Measurements from ENCODE around the gene GPC4.

DNA sequence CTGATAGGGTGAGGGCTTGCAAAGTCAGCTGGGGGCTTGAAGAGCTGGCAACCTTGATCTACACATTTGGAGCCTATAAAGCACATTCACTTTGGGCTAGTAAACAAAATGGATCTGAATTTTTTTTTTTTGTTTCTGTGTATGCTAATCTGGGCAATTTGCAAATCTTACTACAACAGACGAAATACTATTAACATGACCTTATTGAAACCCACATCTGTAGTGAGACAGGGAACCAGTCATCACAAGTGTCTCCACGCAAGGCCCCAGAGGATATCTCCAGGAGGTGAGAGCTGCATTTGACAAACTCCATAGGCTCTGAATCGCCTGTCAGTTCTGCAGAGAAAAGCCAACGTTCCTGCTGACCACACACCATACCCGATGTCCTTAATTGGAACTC is 164.1 kb downstream of the GPC4 start:
- TF ChIP-seq ZNF699 (CRISPR knock-in tag; IDR thresholded peaks at IDR 0.05; ENCODE audit: insufficient replicate concordance) (no peak), YY1 (IDR thresholded peaks at IDR 0.05; ENCODE audit: borderline replicate concordance in 1 of 3, control insufficient read depth in 1 of 3, extremely low read depth in 1 of 3, insufficient read depth in 3 of 3, insufficient read length in 1 of 3, insufficient replicate concordance in 2 of 3, low read depth in 1 of 3, low read length in 2 of 3) (no peak), JUN (IDR thresholded peaks at IDR 0.05; ENCODE audit: borderline replicate concordance, low read depth, low read length) (no peak), JUN (CRISPR knock-in tag; IDR thresholded peaks at IDR 0.05; ENCODE audit: borderline replicate concordance) (no peak), POLR2A (conservative IDR thresholded peaks at IDR 0.05) (no peak), GABPA (tag; conservative IDR thresholded peaks at IDR 0.05; ENCODE audit: low read depth) (no peak)
- TF ChIP-seq, protein P1, sequence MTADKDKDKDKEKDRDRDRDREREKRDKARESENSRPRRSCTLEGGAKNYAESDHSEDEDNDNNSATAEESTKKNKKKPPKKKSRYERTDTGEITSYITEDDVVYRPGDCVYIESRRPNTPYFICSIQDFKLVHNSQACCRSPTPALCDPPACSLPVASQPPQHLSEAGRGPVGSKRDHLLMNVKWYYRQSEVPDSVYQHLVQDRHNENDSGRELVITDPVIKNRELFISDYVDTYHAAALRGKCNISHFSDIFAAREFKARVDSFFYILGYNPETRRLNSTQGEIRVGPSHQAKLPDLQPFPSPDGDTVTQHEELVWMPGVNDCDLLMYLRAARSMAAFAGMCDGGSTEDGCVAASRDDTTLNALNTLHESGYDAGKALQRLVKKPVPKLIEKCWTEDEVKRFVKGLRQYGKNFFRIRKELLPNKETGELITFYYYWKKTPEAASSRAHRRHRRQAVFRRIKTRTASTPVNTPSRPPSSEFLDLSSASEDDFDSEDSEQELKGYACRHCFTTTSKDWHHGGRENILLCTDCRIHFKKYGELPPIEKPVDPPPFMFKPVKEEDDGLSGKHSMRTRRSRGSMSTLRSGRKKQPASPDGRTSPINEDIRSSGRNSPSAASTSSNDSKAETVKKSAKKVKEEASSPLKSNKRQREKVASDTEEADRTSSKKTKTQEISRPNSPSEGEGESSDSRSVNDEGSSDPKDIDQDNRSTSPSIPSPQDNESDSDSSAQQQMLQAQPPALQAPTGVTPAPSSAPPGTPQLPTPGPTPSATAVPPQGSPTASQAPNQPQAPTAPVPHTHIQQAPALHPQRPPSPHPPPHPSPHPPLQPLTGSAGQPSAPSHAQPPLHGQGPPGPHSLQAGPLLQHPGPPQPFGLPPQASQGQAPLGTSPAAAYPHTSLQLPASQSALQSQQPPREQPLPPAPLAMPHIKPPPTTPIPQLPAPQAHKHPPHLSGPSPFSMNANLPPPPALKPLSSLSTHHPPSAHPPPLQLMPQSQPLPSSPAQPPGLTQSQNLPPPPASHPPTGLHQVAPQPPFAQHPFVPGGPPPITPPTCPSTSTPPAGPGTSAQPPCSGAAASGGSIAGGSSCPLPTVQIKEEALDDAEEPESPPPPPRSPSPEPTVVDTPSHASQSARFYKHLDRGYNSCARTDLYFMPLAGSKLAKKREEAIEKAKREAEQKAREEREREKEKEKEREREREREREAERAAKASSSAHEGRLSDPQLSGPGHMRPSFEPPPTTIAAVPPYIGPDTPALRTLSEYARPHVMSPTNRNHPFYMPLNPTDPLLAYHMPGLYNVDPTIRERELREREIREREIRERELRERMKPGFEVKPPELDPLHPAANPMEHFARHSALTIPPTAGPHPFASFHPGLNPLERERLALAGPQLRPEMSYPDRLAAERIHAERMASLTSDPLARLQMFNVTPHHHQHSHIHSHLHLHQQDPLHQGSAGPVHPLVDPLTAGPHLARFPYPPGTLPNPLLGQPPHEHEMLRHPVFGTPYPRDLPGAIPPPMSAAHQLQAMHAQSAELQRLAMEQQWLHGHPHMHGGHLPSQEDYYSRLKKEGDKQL (CRISPR knock-in tag; IDR thresholded peaks at IDR 0.05; ENCODE audit: borderline replicate concordance), result no peak
- TF ChIP-seq, protein P2, sequence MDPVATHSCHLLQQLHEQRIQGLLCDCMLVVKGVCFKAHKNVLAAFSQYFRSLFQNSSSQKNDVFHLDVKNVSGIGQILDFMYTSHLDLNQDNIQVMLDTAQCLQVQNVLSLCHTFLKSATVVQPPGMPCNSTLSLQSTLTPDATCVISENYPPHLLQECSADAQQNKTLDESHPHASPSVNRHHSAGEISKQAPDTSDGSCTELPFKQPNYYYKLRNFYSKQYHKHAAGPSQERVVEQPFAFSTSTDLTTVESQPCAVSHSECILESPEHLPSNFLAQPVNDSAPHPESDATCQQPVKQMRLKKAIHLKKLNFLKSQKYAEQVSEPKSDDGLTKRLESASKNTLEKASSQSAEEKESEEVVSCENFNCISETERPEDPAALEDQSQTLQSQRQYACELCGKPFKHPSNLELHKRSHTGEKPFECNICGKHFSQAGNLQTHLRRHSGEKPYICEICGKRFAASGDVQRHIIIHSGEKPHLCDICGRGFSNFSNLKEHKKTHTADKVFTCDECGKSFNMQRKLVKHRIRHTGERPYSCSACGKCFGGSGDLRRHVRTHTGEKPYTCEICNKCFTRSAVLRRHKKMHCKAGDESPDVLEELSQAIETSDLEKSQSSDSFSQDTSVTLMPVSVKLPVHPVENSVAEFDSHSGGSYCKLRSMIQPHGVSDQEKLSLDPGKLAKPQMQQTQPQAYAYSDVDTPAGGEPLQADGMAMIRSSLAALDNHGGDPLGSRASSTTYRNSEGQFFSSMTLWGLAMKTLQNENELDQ (CRISPR knock-in tag; IDR thresholded peaks at IDR 0.05; ENCODE audit: borderline replicate concordance), result no peak

All from K562 (cell line).